HepG2 (cell line): Measurements from ENCODE around the gene KRTCAP3. TPM values are rescaled to one million over a fixed set of nuclear protein-coding genes. Genes with fewer than 3 reads are reported as not detected.

Source experiments
- CSRNP2 ChIP-seq: sonication (generic); formaldehyde crosslinking; conservative IDR thresholded peaks from 2 replicates; pipeline ENCODE4 v1.8.0; 2022; ENCODE audit warnings: low read depth, missing genetic modification reagents
- EHMT2 ChIP-seq: fragments of 200-600 bp; sonication (generic); IDR thresholded peaks from 2 replicates; pipeline ENCODE4 v1.7.0; 2017; ENCODE audit warnings: antibody characterized with exemption, low read depth, low read length, borderline replicate concordance
- HNRNPUL1 ChIP-seq: fragments of 200-400 bp; formaldehyde crosslinking; IDR thresholded peaks from 2 replicates; pipeline ENCODE4 v1.6.1; 2017; ENCODE audit warnings: low read depth, mild to moderate bottlenecking, low read length, moderate library complexity
- SRSF1 ChIP-seq: fragments of 200-400 bp; formaldehyde crosslinking; optimal IDR thresholded peaks from 2 replicates; pipeline ENCODE3; 2017; ENCODE audit warnings: mild to moderate bottlenecking, low read depth, low read length, moderate library complexity
- ZNF142 ChIP-seq: sonication (generic); formaldehyde crosslinking; IDR thresholded peaks from 2 replicates; pipeline ENCODE4 v1.4.0; 2020; ENCODE audit warnings: missing genetic modification reagents
- ZNF318 ChIP-seq: sonication (generic); formaldehyde crosslinking; IDR thresholded peaks from 2 replicates; pipeline ENCODE4 v1.4.0; 2020; ENCODE audit warnings: mild to moderate bottlenecking, missing genetic modification reagents
- ZNF33A ChIP-seq: sonication (generic); formaldehyde crosslinking; IDR thresholded peaks from 2 replicates; pipeline ENCODE4 v1.5.1; 2020; ENCODE audit warnings: missing genetic modification reagents, mild to moderate bottlenecking, moderate library complexity, borderline replicate concordance
- ZNF556 ChIP-seq: sonication (generic); formaldehyde crosslinking; IDR thresholded peaks from 2 replicates; pipeline ENCODE4 v1.4.0; 2020; ENCODE audit warnings: mild to moderate bottlenecking, missing genetic modification reagents, borderline replicate concordance
- ZNF563 ChIP-seq: sonication (generic); formaldehyde crosslinking; IDR thresholded peaks from 2 replicates; pipeline ENCODE4 v1.8.0; 2022; ENCODE audit warnings: mild to moderate bottlenecking, moderate library complexity, missing genetic modification reagents
- ZNF644 ChIP-seq: IDR thresholded peaks from 2 replicates; pipeline ENCODE4 v1.6.1; 2016; ENCODE audit warnings: low read depth
- ZNF709 ChIP-seq: sonication (generic); formaldehyde crosslinking; IDR thresholded peaks from 2 replicates; pipeline ENCODE4 v1.5.0; 2020; ENCODE audit warnings: mild to moderate bottlenecking, missing genetic modification reagents
- ZNF816 ChIP-seq: sonication (generic); formaldehyde crosslinking; IDR thresholded peaks from 2 replicates; pipeline ENCODE4 v1.8.0; 2022; ENCODE audit warnings: missing genetic modification reagents, mild to moderate bottlenecking, borderline replicate concordance
- polyA plus RNA-seq, 8 experiments: library from polyadenylated mRNA; depleted of rRNA in 3 of 8; stranded (reverse) in 7 of 8; unstranded in 1 of 8; fragments of >200 nt; fragmentation: Illumina TruSeq in 4 of 8; extraction: Trizol in 4 of 8; gene quantifications; 2 replicates each; pipeline versions ENCODE4 v1.2.1 to v1.2.3, GENCODE V29; 2011 to 2016; ENCODE audit warnings: low read depth in 4 of 8, missing spikeins in 1 of 8, mixed read lengths in 1 of 8; ENCODE audit not compliant: insufficient read depth in 1 of 8
- total RNA-seq, 5 experiments: library from RNA; depleted of rRNA; stranded (reverse); fragments of >200 nt; fragmentation: Illumina TruSeq; extraction: Trizol; gene quantifications; 2 replicates each; pipeline ENCODE4 v1.2.3, GENCODE V29; 2016; ENCODE audit warnings: low read depth in 1 of 5

Gene KRTCAP3
- total and polyA plus RNA-seq, 2 of the 13 experiments (the other 11 are each of a cell fraction or from before 2014, with no cell fraction given), result 2.1 to 4.5 TPM

GRCh38 chr2:27428213-27428977, 13.8 kb upstream of the KRTCAP3 start, which contains the start of gene NRBP1 (continued):
- TF ChIP-seq ZNF142 (no peak), SRSF1 (peak; percentile 97), ZNF318 (CRISPR knock-in tag) (no peak; the same call in 1 of the 2 replicates), ZNF709 (CRISPR knock-in tag) (peak; percentile 71; the same call in 1 of the 2 replicates), ZNF644 (peak; percentile 53), CSRNP2 (CRISPR knock-in tag) (no peak), ZNF816 (peak; percentile 95), EHMT2 (no peak), ZNF563 (CRISPR knock-in tag) (0 out of 2 replicates have a peak, but pooled peaks have one; percentile 63), HNRNPUL1 (peak; percentile 37; the same call in 1 of the 2 replicates), ZNF556 (peak; percentile 23), ZNF33A (CRISPR knock-in tag) (peak; percentile 95; the same call in 1 of the 2 replicates)
